ENCODE results near the gene ZNF618. TPM values are rescaled to one million over a fixed set of nuclear protein-coding genes. Genes with fewer than 3 reads are reported as not detected.

ZNF618 gene
- total RNA-seq, 1 experiment from 2014 or later: 4.3 TPM

- no peak for DNase-seq (ENCODE audit: low read depth)
Observed at GRCh38 chr9:113885183-113886025, 9.3 kb downstream of the ZNF618 start.

- no peak for DNase-seq (ENCODE audit: low read depth)
Observed at GRCh38 chr9:113886026-113886369, 9.9 kb downstream of the ZNF618 start.

- no peak for DNase-seq (ENCODE audit: low read depth)
Observed at GRCh38 chr9:113886466-113886865, 10.4 kb downstream of the ZNF618 start.

- no peak for DNase-seq (ENCODE audit: low read depth)
Observed at GRCh38 chr9:113886933-113887332, 10.8 kb downstream of the ZNF618 start.

GRCh38 chr9:113887436-113887835, 11.3 kb downstream of the ZNF618 start:
- DNase-seq (ENCODE audit: low read depth): no peak

GRCh38 chr9:113888336-113888735, 12.2 kb downstream of the ZNF618 start:
- no peak for DNase-seq (ENCODE audit: low read depth)

GRCh38 chr9:113888976-113889375, 12.9 kb downstream of the ZNF618 start:
- no peak for DNase-seq (ENCODE audit: low read depth)

- no peak for DNase-seq (ENCODE audit: low read depth)
Observed at GRCh38 chr9:113890704-113891103, 14.6 kb downstream of the ZNF618 start.

- DNase-seq (ENCODE audit: low read depth): no peak
Observed at GRCh38 chr9:113892861-113893491, 16.9 kb downstream of the ZNF618 start.

- DNase-seq (ENCODE audit: low read depth): no peak
Observed at GRCh38 chr9:113894166-113894565, 18.1 kb downstream of the ZNF618 start.

GRCh38 chr9:113895526-113895925, 19.4 kb downstream of the ZNF618 start:
- no peak for DNase-seq (ENCODE audit: low read depth)

GRCh38 chr9:113896713-113897112, 20.6 kb downstream of the ZNF618 start:
- DNase-seq (ENCODE audit: low read depth): no peak

GRCh38 chr9:113898151-113898550, 22.0 kb downstream of the ZNF618 start:
- DNase-seq (ENCODE audit: low read depth): no peak

GRCh38 chr9:113898596-113898995, 22.5 kb downstream of the ZNF618 start:
- DNase-seq (ENCODE audit: low read depth): no peak

- no peak for DNase-seq (ENCODE audit: low read depth)
Observed at GRCh38 chr9:113899205-113899604, 23.1 kb downstream of the ZNF618 start.

- no peak for DNase-seq (ENCODE audit: low read depth)
Observed at GRCh38 chr9:113901221-113901688, 25.1 kb downstream of the ZNF618 start.

- DNase-seq (ENCODE audit: low read depth): no peak
Observed at GRCh38 chr9:113903514-113904077, 27.5 kb downstream of the ZNF618 start.

GRCh38 chr9:113906411-113907110, 30.5 kb downstream of the ZNF618 start:
- no peak for DNase-seq (ENCODE audit: low read depth)

- DNase-seq (ENCODE audit: low read depth): no peak
Observed at GRCh38 chr9:113907282-113907681, 31.2 kb downstream of the ZNF618 start.

- DNase-seq (ENCODE audit: low read depth): no peak
Observed at GRCh38 chr9:113909421-113909820, 33.3 kb downstream of the ZNF618 start.

GRCh38 chr9:113910036-113910639, 34.0 kb downstream of the ZNF618 start:
- no peak for DNase-seq (ENCODE audit: low read depth)

All from HT1080 (cell line).